SJCRH30 (cell line): ENCODE results near the gene BSDC1. TPM values are rescaled to one million over a fixed set of nuclear protein-coding genes. Genes with fewer than 3 reads are reported as not detected.

Source experiments
- DNase-seq, 2 experiments: peaks; one replicate each; pipeline ENCODE4 v3.0.0-alpha.2; 2015 to 2020
- H3K27ac ChIP-seq: fragments of 250-450 bp; sonication (Bioruptor Pico); 2 replicates; pipeline ENCODE4 v1.5.1; 2020; ENCODE audit warnings: mild to moderate bottlenecking, moderate library complexity
- H3K27me3 ChIP-seq: fragments of 250-450 bp; sonication (Bioruptor Pico); 2 replicates; pipeline ENCODE4 v1.5.1; 2020; ENCODE audit warnings: mild to moderate bottlenecking, moderate library complexity
- H3K36me3 ChIP-seq: fragments of 250-450 bp; sonication (Bioruptor Pico); 2 replicates; pipeline ENCODE4 v1.5.1; 2020; ENCODE audit warnings: mild to moderate bottlenecking, moderate library complexity
- H3K4me1 ChIP-seq: fragments of 250-450 bp; sonication (Bioruptor Pico); 2 replicates; pipeline ENCODE4 v1.5.1; 2020; ENCODE audit warnings: mild to moderate bottlenecking, moderate library complexity
- H3K4me3 ChIP-seq: fragments of 250-450 bp; sonication (Bioruptor Pico); 2 replicates; pipeline ENCODE4 v1.5.1; 2020; ENCODE audit warnings: mild to moderate bottlenecking, moderate library complexity
- H3K9me3 ChIP-seq: fragments of 250-450 bp; sonication (Bioruptor Pico); replicated peaks from 2 replicates; pipeline ENCODE4 v1.5.1; 2020; ENCODE audit warnings: mild to moderate bottlenecking, moderate library complexity
- total RNA-seq: library from RNA; depleted of rRNA; stranded (reverse); fragments of >200 nt; shearing (Covaris generic); gene quantifications from 2 replicates; pipeline ENCODE4 v1.2.3, GENCODE V29; 2014

BSDC1 gene
- total RNA-seq, 1 experiment from 2014 or later, result 54.5 TPM

DNA sequence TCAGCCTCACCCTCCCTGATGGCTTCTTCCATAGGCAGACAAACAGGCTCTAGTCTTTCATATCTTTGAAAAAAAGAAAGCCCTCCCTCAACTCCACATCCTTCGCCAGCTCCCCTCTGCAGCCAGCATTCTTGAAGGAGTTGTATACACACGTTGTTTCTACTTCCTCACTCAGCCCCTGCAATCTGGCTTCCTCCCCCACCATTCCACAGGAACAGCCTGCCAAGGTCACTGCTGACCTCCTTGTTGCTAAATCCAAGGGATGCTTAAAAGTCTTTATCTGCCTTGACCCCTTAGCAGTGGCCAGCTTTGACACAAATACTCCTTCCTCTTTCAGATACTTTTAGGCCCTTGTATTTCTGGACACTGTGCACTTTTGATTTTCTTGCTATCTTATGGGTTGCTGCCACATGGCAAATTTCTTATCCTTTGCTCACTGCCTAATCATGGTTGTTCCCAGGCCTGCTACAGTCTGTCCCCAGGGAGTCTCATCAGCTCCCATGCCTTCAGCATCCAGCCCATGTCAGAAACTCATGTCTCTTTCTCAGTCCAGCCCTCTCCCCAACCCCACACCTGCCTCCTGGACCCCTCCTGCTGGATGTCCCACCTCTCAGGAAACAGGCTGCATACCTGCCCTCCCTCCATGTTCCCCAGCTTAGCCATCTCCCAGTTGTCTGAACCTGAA, 40.2 kb downstream of the BSDC1 start:
- H3K27ac ChIP-seq, result peak overlapping the region; percentile 41; the same call in 1 of the 2 replicates
- no peak overlapping the region for H3K4me3 ChIP-seq
- H3K9me3 ChIP-seq, result no peaks in the 10 kb centered on the region
- H3K27me3 ChIP-seq, result no peaks in the 10 kb centered on the region
- peaks cover 23% of the 10 kb centered on the region for H3K4me1 ChIP-seq
- no peak for DNase-seq
- no peaks in the 10 kb centered on the region for H3K36me3 ChIP-seq

GRCh38 chr1:32353431-32353830, 40.8 kb downstream of the BSDC1 start:
- Histone ChIP-seq H3K27ac (peak overlapping the region; percentile 41), H3K4me1 (peaks cover 23% of the 10 kb centered on the region), H3K27me3 (no peaks in the 10 kb centered on the region), H3K9me3 (no peaks in the 10 kb centered on the region), H3K4me3 (no peak overlapping the region), H3K36me3 (no peaks in the 10 kb centered on the region)
- DNase-seq, result peak; percentile 40 to 57

DNA sequence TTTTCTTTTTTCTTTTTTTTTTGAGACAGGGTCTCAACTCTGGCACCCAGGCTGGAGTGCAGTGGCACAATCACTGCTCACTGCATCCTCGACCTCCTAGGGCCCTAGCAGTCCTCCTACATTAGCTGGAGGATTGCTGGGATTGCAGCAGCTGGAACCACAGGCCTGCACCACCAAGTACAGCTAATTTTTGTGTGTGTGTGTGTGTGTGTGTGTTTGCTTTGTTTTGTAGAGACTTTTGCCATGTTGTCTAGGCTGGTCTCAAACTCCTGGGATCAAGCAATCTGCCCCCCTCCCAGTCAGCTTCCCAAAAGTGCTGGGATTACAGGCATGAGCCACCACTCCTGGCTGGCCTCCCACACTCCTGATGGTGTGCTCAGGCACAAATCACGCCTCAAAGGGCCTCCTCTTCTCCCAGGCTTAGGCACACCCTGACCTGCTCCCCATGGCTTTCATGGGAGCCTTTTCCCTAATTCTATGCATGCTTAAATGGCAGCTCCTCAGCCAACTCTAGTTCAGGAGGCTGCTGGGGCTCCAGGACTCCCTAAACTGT, 41.3 kb downstream of the BSDC1 start:
- H3K27me3 ChIP-seq, result no peaks in the 10 kb centered on the region
- H3K9me3 ChIP-seq, result no peaks in the 10 kb centered on the region
- peaks cover 23% of the 10 kb centered on the region for H3K4me1 ChIP-seq
- no peak overlapping the region; the same call in 1 of the 2 replicates for H3K4me3 ChIP-seq
- peak overlapping the region; percentile 41 for H3K27ac ChIP-seq
- no peaks in the 10 kb centered on the region for H3K36me3 ChIP-seq
- peak in 1 of 2 experiments; percentile 45 for DNase-seq

GRCh38 chr1:32352239-32352745, 41.9 kb downstream of the BSDC1 start:
- peak overlapping the region; percentile 86 for H3K27ac ChIP-seq
- no peaks in the 10 kb centered on the region for H3K36me3 ChIP-seq
- H3K4me3 ChIP-seq, result peak overlapping the region; percentile 92
- no peak for DNase-seq
- no peaks in the 10 kb centered on the region for H3K27me3 ChIP-seq
- H3K9me3 ChIP-seq, result no peaks in the 10 kb centered on the region
- peaks cover 23% of the 10 kb centered on the region for H3K4me1 ChIP-seq

- peak; percentile 98 for DNase-seq
- Histone ChIP-seq H3K27ac (peak overlapping the region; percentile 86), H3K4me1 (peaks cover 23% of the 10 kb centered on the region), H3K27me3 (no peaks in the 10 kb centered on the region), H3K36me3 (no peaks in the 10 kb centered on the region), H3K4me3 (peak overlapping the region; percentile 92), H3K9me3 (no peaks in the 10 kb centered on the region)
These were observed 42.6 kb downstream of the BSDC1 start for GRCh38 chr1:32351399-32352238.

DNA sequence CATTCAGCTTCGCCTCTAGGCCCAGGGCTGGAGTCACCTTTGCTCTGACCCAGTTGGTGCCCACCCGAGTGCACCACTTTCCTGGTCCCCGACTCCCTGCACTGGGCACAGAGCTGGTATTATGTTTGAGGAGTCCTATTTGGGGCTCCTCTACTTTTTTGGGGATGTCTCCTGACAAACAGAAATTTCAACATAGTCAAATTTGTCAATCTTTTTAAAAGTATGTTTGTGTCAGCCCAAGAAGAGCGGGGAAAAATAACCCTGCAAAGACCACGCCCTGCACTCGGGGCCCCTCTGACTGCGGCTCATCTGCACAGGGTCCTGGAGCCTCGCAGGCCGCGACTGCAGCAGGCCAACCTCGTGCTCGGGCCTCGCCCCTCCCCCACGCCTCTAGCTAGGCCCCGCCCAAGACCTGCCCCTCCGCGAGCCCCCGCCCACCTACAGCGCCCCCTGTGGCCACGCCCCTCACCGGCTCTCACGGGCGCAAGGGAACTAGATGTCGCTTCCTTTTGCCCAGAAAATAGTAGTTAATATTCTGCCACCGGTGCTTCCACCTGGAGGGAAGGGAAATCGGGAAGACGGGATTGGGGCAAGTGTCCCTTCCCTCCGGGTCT, 43.3 kb downstream of the BSDC1 start:
- Histone ChIP-seq H3K27ac (peak overlapping the region; percentile 86; the same call in 1 of the 2 replicates), H3K4me3 (peak overlapping the region; percentile 92), H3K27me3 (no peaks in the 10 kb centered on the region), H3K36me3 (no peaks in the 10 kb centered on the region), H3K4me1 (peaks cover 23% of the 10 kb centered on the region), H3K9me3 (no peaks in the 10 kb centered on the region)
- DNase-seq, result peak; percentile 85 to 89

GRCh38 chr1:32349211-32349708, 45.0 kb downstream of the BSDC1 start:
- H3K27ac ChIP-seq, result no peak overlapping the region
- H3K4me3 ChIP-seq, result no peak overlapping the region
- H3K4me1 ChIP-seq, result peaks cover 23% of the 10 kb centered on the region
- no peaks in the 10 kb centered on the region for H3K9me3 ChIP-seq
- no peaks in the 10 kb centered on the region for H3K27me3 ChIP-seq
- DNase-seq, result peak; percentile 48 to 59
- H3K36me3 ChIP-seq, result no peaks in the 10 kb centered on the region

DNA sequence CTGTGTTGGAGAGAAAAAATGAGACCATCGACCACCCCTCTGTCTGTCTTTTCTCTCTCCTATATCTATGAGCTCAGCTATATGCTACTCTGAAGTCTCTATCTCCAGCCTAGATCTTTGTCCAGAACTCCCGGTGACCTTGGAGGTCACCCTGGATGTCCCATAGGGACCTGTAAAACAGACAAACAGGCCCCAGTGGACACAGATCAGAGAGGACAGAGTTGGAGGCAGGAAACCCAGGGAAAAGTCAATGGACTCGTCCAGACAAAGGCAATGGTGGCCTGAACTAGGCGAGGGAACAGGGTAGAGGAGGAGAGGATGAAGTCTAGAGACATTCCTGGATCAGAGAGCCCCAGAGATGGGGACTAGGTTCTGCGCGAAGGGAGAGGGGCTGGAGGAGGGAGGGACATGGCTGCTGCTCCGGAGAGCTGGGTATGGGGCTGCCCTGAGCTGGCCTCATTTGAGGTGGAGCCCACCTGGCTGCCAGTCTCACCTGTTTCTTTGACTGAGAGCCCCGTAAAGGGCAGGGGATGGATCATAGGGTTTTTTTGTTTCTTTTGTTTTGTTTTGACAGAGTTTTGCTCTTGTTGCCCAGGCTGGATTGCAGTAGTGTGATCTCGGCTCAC, 47.6 kb downstream of the BSDC1 start:
- Histone ChIP-seq H3K9me3 (no peaks in the 10 kb centered on the region), H3K4me1 (peaks cover 3% of the 10 kb centered on the region; the same call in 1 of the 2 replicates), H3K27ac (no peak overlapping the region), H3K27me3 (no peaks in the 10 kb centered on the region), H3K36me3 (no peaks in the 10 kb centered on the region), H3K4me3 (no peak overlapping the region)
- DNase-seq, result no peak

DNA sequence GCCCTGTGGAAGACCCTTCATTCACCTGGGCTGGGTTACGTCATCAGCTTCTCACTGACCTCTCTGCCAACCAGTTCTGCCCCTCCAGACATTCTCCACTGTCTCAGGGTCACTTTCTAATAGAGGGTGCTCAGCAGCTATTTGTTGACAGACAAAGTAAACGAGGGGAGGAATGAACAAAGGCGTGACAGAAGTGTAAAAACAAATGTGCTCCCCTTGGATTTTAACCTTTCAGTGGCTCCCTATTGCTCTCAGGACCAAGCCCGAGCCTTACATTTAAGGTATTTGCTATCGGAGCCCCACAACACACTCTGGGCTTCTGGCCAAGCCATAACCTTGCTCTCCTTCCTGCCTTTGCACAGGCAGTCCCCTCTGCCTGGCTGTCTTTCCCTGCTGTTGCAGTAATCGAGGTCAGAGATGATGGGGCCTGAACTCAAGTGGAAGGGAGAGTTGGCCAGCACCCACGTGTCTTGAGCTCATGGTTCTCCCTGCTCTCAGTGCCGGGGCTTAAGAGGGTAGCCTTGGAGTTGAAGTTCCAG, 48.9 kb downstream of the BSDC1 start:
- no peaks in the 10 kb centered on the region for H3K27me3 ChIP-seq
- no peak overlapping the region for H3K27ac ChIP-seq
- no peak overlapping the region for H3K4me3 ChIP-seq
- no peaks in the 10 kb centered on the region for H3K9me3 ChIP-seq
- peak; percentile 48 to 57 for DNase-seq
- no peaks in the 10 kb centered on the region for H3K36me3 ChIP-seq
- no peaks in the 10 kb centered on the region for H3K4me1 ChIP-seq

- no peak overlapping the region for H3K4me3 ChIP-seq
- no peak overlapping the region for H3K27ac ChIP-seq
- no peaks in the 10 kb centered on the region for H3K27me3 ChIP-seq
- H3K4me1 ChIP-seq, result peaks cover 13% of the 10 kb centered on the region
- H3K36me3 ChIP-seq, result no peaks in the 10 kb centered on the region
- DNase-seq, result no peak
- no peaks in the 10 kb centered on the region for H3K9me3 ChIP-seq
These were observed 51.5 kb downstream of the BSDC1 start for GRCh38 chr1:32342704-32343103.

- H3K27ac ChIP-seq, result no peak overlapping the region
- peaks cover 19% of the 10 kb centered on the region for H3K4me1 ChIP-seq
These were observed 52.3 kb downstream of the BSDC1 start for GRCh38 chr1:32341971-32342370.

GRCh38 chr1:32341186-32341757, 53.0 kb downstream of the BSDC1 start:
- Histone ChIP-seq H3K27ac (no peak overlapping the region), H3K4me1 (peaks cover 25% of the 10 kb centered on the region), H3K27me3 (no peaks in the 10 kb centered on the region), H3K4me3 (no peak overlapping the region), H3K9me3 (no peaks in the 10 kb centered on the region), H3K36me3 (no peaks in the 10 kb centered on the region)
- DNase-seq, result no peak

More at GRCh38 chr1:32341971-32342370, 52.3 kb downstream of the BSDC1 start:
- Histone ChIP-seq H3K4me3 (no peak overlapping the region), H3K36me3 (no peaks in the 10 kb centered on the region), H3K27me3 (no peaks in the 10 kb centered on the region), H3K9me3 (no peaks in the 10 kb centered on the region)
- DNase-seq, result no peak

DNA sequence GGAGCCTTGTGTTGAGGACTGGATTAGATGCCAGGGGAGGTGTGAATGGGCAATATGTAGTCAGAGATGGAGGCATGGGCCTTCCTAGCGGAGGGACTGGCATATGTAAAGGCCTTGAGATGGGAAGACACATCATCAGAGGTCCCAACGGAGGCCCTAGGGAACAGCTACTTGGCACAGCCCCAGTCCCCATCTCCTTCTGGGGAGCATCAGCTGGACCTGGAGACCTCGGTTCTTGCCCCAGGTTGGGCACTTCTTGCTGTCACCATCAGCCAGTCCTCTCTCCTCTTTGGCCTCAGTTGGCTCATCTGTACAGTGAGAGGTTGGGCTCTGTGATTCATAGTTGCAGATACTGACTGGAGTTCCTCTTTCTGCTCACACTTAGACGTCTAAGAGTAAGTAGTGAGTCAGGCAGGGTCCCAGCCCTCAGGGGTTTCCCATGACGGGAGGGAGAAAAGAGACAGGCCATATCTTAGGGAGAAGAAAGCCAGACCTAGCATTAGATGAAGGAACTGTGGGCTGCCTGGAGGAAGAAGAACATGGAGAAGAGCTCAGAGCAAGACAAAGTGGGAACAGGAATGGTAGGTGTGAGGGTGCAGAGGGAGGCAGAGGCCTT, 54.8 kb downstream of the BSDC1 start:
- H3K4me1 ChIP-seq, result peaks cover 25% of the 10 kb centered on the region
- H3K9me3 ChIP-seq, result no peaks in the 10 kb centered on the region
- H3K36me3 ChIP-seq, result peaks cover 4% of the 10 kb centered on the region
- no peak overlapping the region for H3K4me3 ChIP-seq
- no peak for DNase-seq
- H3K27me3 ChIP-seq, result no peaks in the 10 kb centered on the region
- peak overlapping the region; percentile 89; the same call in 1 of the 2 replicates for H3K27ac ChIP-seq
